Thoracic aorta (tissue), 2 donors: ENCODE data around the gene ZCCHC2. TPM values are rescaled to one million over a fixed set of nuclear protein-coding genes. Genes with fewer than 3 reads are reported as not detected.

Experiments
- ATAC-seq: fragments of 150-250 bp; one replicate; pipeline ENCODE4 v1.8.0; 2017; ENCODE audit warnings: low read depth; ENCODE audit not compliant: insufficient number of reproducible peaks, low FRiP score
- DNase-seq: peaks from one replicate; pipeline ENCODE4 v3.0.0-alpha.2; 2020; ENCODE audit warnings: low spot score
- H3K27ac ChIP-seq, 2 donors: fragments of 200-600 bp; sonication (generic); 1 replicate in 1 of 2; 2 replicates in 1 of 2; pipeline ENCODE4 v1.5.1; 2016; ENCODE audit warnings: mild to moderate bottlenecking in 2 of 2, moderate library complexity in 2 of 2
- H3K27me3 ChIP-seq: fragments of 200-600 bp; sonication (generic); replicated peaks from 2 replicates; pipeline ENCODE4 v1.6.0; 2016; ENCODE audit warnings: mild to moderate bottlenecking; ENCODE audit not compliant: insufficient read depth
- H3K36me3 ChIP-seq: fragments of 200-600 bp; sonication (generic); one replicate; pipeline ENCODE4 v1.5.1; 2016
- H3K4me1 ChIP-seq, 2 donors: fragments of 200-600 bp; sonication (generic); 1 replicate in 1 of 2; 2 replicates in 1 of 2; pipeline versions ENCODE4 v1.5.1 to v1.6.0; 2016; ENCODE audit warnings: low read depth in 2 of 2, mild to moderate bottlenecking in 1 of 2; ENCODE audit not compliant: control insufficient read depth in 1 of 2
- H3K4me3 ChIP-seq: fragments of 200-600 bp; sonication (generic); 2 replicates; pipeline ENCODE4 v1.5.1; 2016; ENCODE audit warnings: mild to moderate bottlenecking
- H3K9me3 ChIP-seq: fragments of 200-600 bp; sonication (generic); 2 replicates; pipeline ENCODE4 v1.5.1; 2016
- total RNA-seq, 2 donors: library from RNA; depleted of rRNA; stranded (reverse); fragments of >200 nt; gene quantifications; one replicate each; pipeline versions ENCODE4 v1.1.0 to v1.2.3, GENCODE V29; 2016
- TF ChIP-seq, protein P1 (sequence below): fragments of 200-600 bp; sonication (generic); IDR thresholded peaks from one replicate; pipeline ENCODE4 v1.5.1; 2019; ENCODE audit warnings: antibody characterized with exemption

Gene ZCCHC2
- total RNA-seq, 2 donors from 2014 or later: 33.9 to 38.7 TPM

- peaks cover 3 to 8% of the 10 kb centered on the region in 2 donors for H3K4me1 ChIP-seq
- no peaks in the 10 kb centered on the region for H3K27me3 ChIP-seq
- ATAC-seq (no peak), DNase-seq (no peak)
- TF ChIP-seq, protein P1, sequence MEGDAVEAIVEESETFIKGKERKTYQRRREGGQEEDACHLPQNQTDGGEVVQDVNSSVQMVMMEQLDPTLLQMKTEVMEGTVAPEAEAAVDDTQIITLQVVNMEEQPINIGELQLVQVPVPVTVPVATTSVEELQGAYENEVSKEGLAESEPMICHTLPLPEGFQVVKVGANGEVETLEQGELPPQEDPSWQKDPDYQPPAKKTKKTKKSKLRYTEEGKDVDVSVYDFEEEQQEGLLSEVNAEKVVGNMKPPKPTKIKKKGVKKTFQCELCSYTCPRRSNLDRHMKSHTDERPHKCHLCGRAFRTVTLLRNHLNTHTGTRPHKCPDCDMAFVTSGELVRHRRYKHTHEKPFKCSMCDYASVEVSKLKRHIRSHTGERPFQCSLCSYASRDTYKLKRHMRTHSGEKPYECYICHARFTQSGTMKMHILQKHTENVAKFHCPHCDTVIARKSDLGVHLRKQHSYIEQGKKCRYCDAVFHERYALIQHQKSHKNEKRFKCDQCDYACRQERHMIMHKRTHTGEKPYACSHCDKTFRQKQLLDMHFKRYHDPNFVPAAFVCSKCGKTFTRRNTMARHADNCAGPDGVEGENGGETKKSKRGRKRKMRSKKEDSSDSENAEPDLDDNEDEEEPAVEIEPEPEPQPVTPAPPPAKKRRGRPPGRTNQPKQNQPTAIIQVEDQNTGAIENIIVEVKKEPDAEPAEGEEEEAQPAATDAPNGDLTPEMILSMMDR: no peak
- no peak overlapping the region for H3K27ac ChIP-seq
- H3K9me3 ChIP-seq: no peaks in the 10 kb centered on the region
- H3K4me3 ChIP-seq: no peak overlapping the region
- no peaks in the 10 kb centered on the region for H3K36me3 ChIP-seq
Measured at GRCh38 chr18:62607302-62607701, 84.5 kb downstream of the ZCCHC2 start.

DNA sequence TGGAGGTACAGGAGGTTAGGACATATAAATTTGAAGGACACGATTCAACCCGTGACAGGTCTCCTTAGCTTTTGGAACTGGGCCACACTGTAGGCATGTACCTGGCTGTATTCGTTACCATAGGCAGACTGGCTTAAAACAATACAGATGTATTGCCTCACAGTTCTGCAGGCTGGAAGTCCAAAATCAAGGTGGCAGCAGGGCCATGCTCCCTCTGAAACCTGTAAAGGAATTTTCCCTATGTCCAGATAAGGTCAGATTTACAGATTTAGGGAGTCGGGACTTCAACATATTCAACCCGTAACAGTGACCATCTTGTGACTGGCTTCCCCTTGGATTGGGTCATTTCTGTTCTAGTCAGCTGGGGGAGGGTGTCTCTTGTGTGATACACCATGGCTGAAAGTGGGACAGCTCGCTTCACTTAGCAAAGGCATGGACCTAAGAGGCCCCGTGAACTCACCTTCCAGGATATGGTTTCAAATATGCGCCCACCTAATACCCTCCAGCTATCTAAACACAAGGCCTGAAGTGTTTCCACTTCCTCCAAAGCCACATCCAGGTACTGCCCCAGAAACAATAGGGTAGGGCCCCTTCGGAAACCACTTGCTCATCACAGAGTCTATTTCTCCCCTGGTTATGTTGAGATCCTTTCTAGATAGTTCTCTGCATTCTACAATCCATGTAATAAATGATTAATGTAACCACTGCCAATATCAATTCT is 85.0 kb downstream of the ZCCHC2 start:
- Histone ChIP-seq H3K27me3 (no peaks in the 10 kb centered on the region), H3K9me3 (no peaks in the 10 kb centered on the region), H3K36me3 (no peaks in the 10 kb centered on the region), H3K4me3 (no peak overlapping the region), H3K27ac (no peak overlapping the region), H3K4me1 (peaks cover 6 to 8% of the 10 kb centered on the region in 2 donors)
- TF ChIP-seq, protein P1: no peak
- DNase-seq (no peak), ATAC-seq (no peak)

GRCh38 chr18:62609764-62610163 is 86.9 kb downstream of the ZCCHC2 start:
- no peak for ATAC-seq
- Histone ChIP-seq H3K4me3 (no peak overlapping the region), H3K36me3 (no peaks in the 10 kb centered on the region), H3K27me3 (no peaks in the 10 kb centered on the region), H3K27ac (no peak overlapping the region), H3K4me1 (peaks cover 6 to 8% of the 10 kb centered on the region in 2 donors), H3K9me3 (no peaks in the 10 kb centered on the region)
- TF ChIP-seq, protein P1: no peak
- no peak for DNase-seq

DNA sequence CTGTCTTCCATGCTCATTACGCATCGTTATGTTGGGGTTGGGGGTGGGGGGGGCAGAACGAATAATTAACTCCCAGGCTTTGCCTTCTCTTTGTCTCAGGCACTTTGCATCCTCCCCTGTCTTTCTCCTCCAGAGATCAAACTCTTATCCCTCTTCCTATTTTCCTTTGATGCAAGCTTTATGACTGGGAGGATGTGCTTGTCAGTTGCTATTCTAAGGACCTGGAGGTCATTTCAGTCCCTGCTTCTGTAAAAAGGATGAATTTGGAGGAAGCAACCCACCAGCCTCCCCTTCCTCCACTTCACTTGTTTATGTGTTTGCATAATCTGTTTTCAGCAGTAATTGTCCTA is 87.5 kb downstream of the ZCCHC2 start:
- H3K4me3 ChIP-seq: no peak overlapping the region
- no peak for ATAC-seq

DNA sequence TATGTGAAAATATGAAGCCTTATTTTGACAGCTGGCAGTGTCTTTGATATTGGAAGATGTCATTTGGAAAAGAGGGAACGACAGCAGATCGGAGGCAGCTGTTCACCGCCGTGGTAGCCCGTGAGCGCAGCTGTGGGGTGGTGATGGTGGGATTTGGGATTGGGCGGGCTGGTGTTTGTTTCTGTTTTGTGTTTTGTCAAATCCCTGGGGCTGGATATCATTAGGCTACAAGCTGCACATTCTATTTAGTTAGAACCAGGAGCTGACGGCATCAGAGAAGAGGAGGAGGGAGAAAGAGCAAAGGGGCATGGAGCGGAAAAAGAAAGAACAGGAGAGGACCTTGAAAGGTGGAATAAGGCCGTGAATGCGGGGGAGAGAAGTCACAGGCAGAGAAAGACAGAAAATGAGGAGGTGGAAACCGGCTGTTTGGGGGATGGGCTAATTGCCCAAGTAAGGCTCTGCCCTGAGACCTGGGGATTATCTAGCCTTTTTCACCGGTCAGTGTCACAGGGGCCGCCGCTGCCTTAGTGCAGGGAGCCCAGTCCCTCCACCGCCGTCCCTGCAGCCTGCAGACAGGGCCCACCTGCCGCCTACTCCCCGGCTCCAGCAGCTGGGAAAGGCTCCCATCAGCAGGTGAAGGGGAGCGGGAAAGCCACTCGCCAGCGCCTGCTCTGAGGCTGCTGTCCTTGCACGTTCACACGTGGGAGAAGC is 88.0 kb downstream of the ZCCHC2 start:
- DNase-seq: no peak
- Histone ChIP-seq H3K4me1 (peaks cover 6 to 8% of the 10 kb centered on the region in 2 donors), H3K27me3 (no peaks in the 10 kb centered on the region), H3K9me3 (no peaks in the 10 kb centered on the region), H3K27ac (no peak overlapping the region), H3K36me3 (no peaks in the 10 kb centered on the region), H3K4me3 (peak overlapping the region; percentile 61)
- ATAC-seq: no peak
- TF ChIP-seq, protein P1: no peak

More for the DNA sequence above, 87.5 kb downstream of the ZCCHC2 start:
- DNase-seq: no peak
- H3K27me3 ChIP-seq: no peaks in the 10 kb centered on the region
- no peaks in the 10 kb centered on the region for H3K9me3 ChIP-seq
- H3K27ac ChIP-seq: no peak overlapping the region
- peaks cover 6 to 8% of the 10 kb centered on the region in 2 donors for H3K4me1 ChIP-seq
- TF ChIP-seq, protein P1: no peak
- no peaks in the 10 kb centered on the region for H3K36me3 ChIP-seq
